H9 (cell line): ENCODE results near the gene ZNHIT3. TPM values are rescaled to one million over a fixed set of nuclear protein-coding genes. Genes with fewer than 3 reads are reported as not detected.

Experiments used
- DNase-seq: peaks from one replicate; pipeline ENCODE4 v3.0.0-alpha.2; 2017
- H2AFZ ChIP-seq: one replicate; pipeline ENCODE4 v1.6.1; 2013; ENCODE audit warnings: mild to moderate bottlenecking, low read length, control low read depth, moderate library complexity
- H2AK5ac ChIP-seq: 2 replicates; pipeline ENCODE4 v1.6.1; 2013; ENCODE audit warnings: low read length, control low read depth, mixed read lengths; ENCODE audit not compliant: insufficient read length
- H2BK120ac ChIP-seq: one replicate; pipeline ENCODE4 v1.6.1; 2013; ENCODE audit warnings: low read depth, mild to moderate bottlenecking, low read length, control low read depth, inconsistent platforms; ENCODE audit not compliant: poor library complexity, severe bottlenecking
- H2BK12ac ChIP-seq: 2 replicates; pipeline ENCODE4 v1.6.1; 2013; ENCODE audit warnings: low read length, control low read depth, mixed read lengths, low read depth; ENCODE audit not compliant: insufficient read length
- H2BK15ac ChIP-seq: 2 replicates; pipeline ENCODE4 v1.6.1; 2013; ENCODE audit warnings: low read depth, low read length, control low read depth
- H2BK20ac ChIP-seq: one replicate; pipeline ENCODE4 v1.6.1; 2013; ENCODE audit warnings: low read depth, mild to moderate bottlenecking, low read length, control low read depth, inconsistent platforms; ENCODE audit not compliant: poor library complexity, severe bottlenecking
- H2BK5ac ChIP-seq: 2 replicates; pipeline ENCODE4 v1.6.1; 2013; ENCODE audit warnings: low read length, control low read depth, mixed read lengths; ENCODE audit not compliant: insufficient read length
- H3K14ac ChIP-seq: 2 replicates; pipeline ENCODE4 v1.6.1; 2013; ENCODE audit warnings: low read length, control low read depth; ENCODE audit not compliant: insufficient read depth
- H3K18ac ChIP-seq: 2 replicates; pipeline ENCODE4 v1.6.1; 2013; ENCODE audit warnings: low read depth, mild to moderate bottlenecking, mixed read lengths, low read length, control low read depth; ENCODE audit not compliant: insufficient read length
- H3K23ac ChIP-seq: 2 replicates; pipeline ENCODE4 v1.6.1; 2013; ENCODE audit warnings: low read length, control low read depth, mixed read lengths, low read depth; ENCODE audit not compliant: insufficient read length
- H3K23me2 ChIP-seq: 2 replicates; pipeline ENCODE4 v1.6.1; 2013; ENCODE audit warnings: low read depth, mild to moderate bottlenecking, mixed read lengths, low read length, control low read depth; ENCODE audit not compliant: insufficient read length, poor library complexity, severe bottlenecking
- H3K27ac ChIP-seq: 2 replicates; pipeline ENCODE4 v1.5.1; 2013; ENCODE audit warnings: low read length, control low read depth, mixed read lengths, low read depth; ENCODE audit not compliant: insufficient read length
- H3K27me3 ChIP-seq: 2 replicates; pipeline ENCODE4 v1.6.1; 2013; ENCODE audit warnings: low read length, control low read depth, inconsistent platforms; ENCODE audit not compliant: insufficient read depth
- H3K4ac ChIP-seq: 2 replicates; pipeline ENCODE4 v1.6.1; 2013; ENCODE audit warnings: low read depth, mild to moderate bottlenecking, control low read depth, inconsistent platforms, low read length, moderate library complexity
- H3K4me1 ChIP-seq: 2 replicates; pipeline ENCODE4 v1.6.1; 2013; ENCODE audit warnings: low read length, control low read depth, inconsistent platforms; ENCODE audit not compliant: insufficient read depth
- H3K4me2 ChIP-seq: 2 replicates; pipeline ENCODE4 v1.6.1; 2013; ENCODE audit warnings: low read length, control low read depth, mixed read lengths; ENCODE audit not compliant: insufficient read length, insufficient read depth
- H3K56ac ChIP-seq: 2 replicates; pipeline ENCODE4 v1.6.1; 2013; ENCODE audit warnings: low read depth, mild to moderate bottlenecking, mixed read lengths, low read length, control low read depth; ENCODE audit not compliant: insufficient read length
- H3K79me1 ChIP-seq: 2 replicates; pipeline ENCODE4 v1.6.1; 2013; ENCODE audit warnings: low read depth, mild to moderate bottlenecking, moderate library complexity, low read length, control low read depth, inconsistent platforms; ENCODE audit not compliant: insufficient read depth, poor library complexity, severe bottlenecking
- H3K79me2 ChIP-seq: 2 replicates; pipeline ENCODE4 v1.6.1; 2013; ENCODE audit warnings: low read length, control low read depth, inconsistent platforms; ENCODE audit not compliant: insufficient read depth
- H3K9ac ChIP-seq: 2 replicates; pipeline ENCODE4 v1.6.1; 2013; ENCODE audit warnings: low read length, control low read depth, mixed read lengths; ENCODE audit not compliant: insufficient read length; ENCODE audit errors: extremely low read depth
- H3K9me3 ChIP-seq: one replicate; pipeline ENCODE4 v1.6.1; 2013; ENCODE audit warnings: low read depth, low read length, inconsistent platforms; ENCODE audit not compliant: control insufficient read depth
- H3T11ph ChIP-seq: one replicate; pipeline ENCODE4 v1.6.1; 2013; ENCODE audit warnings: mild to moderate bottlenecking, low read length, control low read depth, inconsistent platforms
- H4K20me1 ChIP-seq: one replicate; pipeline ENCODE4 v1.6.1; 2013; ENCODE audit not compliant: control insufficient read depth, insufficient read length, insufficient read depth
- H4K5ac ChIP-seq: 2 replicates; pipeline ENCODE4 v1.6.1; 2013; ENCODE audit warnings: low read depth, mild to moderate bottlenecking, mixed read lengths, low read length, control low read depth; ENCODE audit not compliant: insufficient read length
- H4K8ac ChIP-seq: replicated peaks from 2 replicates; pipeline ENCODE4 v1.6.1; 2013; ENCODE audit warnings: low read length, control low read depth, mixed read lengths, low read depth; ENCODE audit not compliant: insufficient read length
- H4K91ac ChIP-seq: 2 replicates; pipeline ENCODE4 v1.6.1; 2013; ENCODE audit warnings: low read depth, mild to moderate bottlenecking, moderate library complexity, mixed read lengths, low read length, control low read depth; ENCODE audit not compliant: insufficient read length
- H3K27ac Mint-ChIP-seq, 3 experiments: 2 replicates in 2 of 3; 3 replicates in 1 of 3; pipeline ENCODE4 v1.8.0; 2020 to 2021; ENCODE audit warnings: mixed read lengths in 3 of 3, mild to moderate bottlenecking in 1 of 3, moderate library complexity in 1 of 3
- H3K27me3 Mint-ChIP-seq: 2 replicates; pipeline ENCODE4 v1.8.0; 2021; ENCODE audit warnings: low read depth, mild to moderate bottlenecking, moderate library complexity, mixed read lengths
- H3K36me3 Mint-ChIP-seq, 3 experiments: 2 replicates in 2 of 3; 3 replicates in 1 of 3; pipeline ENCODE4 v1.8.0; 2020 to 2021; ENCODE audit warnings: low read depth in 3 of 3, mixed read lengths in 3 of 3; ENCODE audit not compliant: insufficient read depth in 1 of 3
- H3K4me1 Mint-ChIP-seq, 2 experiments: 2 replicates each; pipeline ENCODE4 v1.8.0; 2020; ENCODE audit warnings: mixed read lengths in 2 of 2
- H3K4me3 Mint-ChIP-seq, 2 experiments: 2 replicates in 1 of 2; 3 replicates in 1 of 2; pipeline ENCODE4 v1.8.0; 2020 to 2021; ENCODE audit warnings: mild to moderate bottlenecking in 2 of 2, mixed read lengths in 2 of 2, moderate library complexity in 1 of 2
- H3K9me3 Mint-ChIP-seq, 2 experiments: 2 replicates in 1 of 2; 3 replicates in 1 of 2; pipeline ENCODE4 v1.8.0; 2020; ENCODE audit warnings: mild to moderate bottlenecking in 2 of 2, mixed read lengths in 2 of 2, moderate library complexity in 1 of 2
- WGBS: extraction: QIAGEN DNeasy Blood & Tissue Kit; methylation state at CpG from one replicate; pipeline ENCODE4 v1.1.7; 2013; ENCODE audit warnings: missing lambda C conversion rate, low lambda C conversion rate, mixed read lengths; ENCODE audit not compliant: insufficient read length; ENCODE audit errors: extremely low coverage; 5-methylcytosine and 5-hydroxymethylcytosine counted together
- total RNA-seq: library from RNA; stranded (reverse); gene quantifications from 2 replicates; pipeline ENCODE4 v1.2.1, GENCODE V29; 2021
- TF ChIP-seq, protein P1 (sequence below): fragments of 200-600 bp; sonication (generic); conservative IDR thresholded peaks from 3 replicates; pipeline ENCODE4 v1.8.0; 2021; ENCODE audit warnings: antibody characterized with exemption, mild to moderate bottlenecking

Gene ZNHIT3
- total RNA-seq, 1 experiment from 2014 or later = 64.7 TPM

DNA sequence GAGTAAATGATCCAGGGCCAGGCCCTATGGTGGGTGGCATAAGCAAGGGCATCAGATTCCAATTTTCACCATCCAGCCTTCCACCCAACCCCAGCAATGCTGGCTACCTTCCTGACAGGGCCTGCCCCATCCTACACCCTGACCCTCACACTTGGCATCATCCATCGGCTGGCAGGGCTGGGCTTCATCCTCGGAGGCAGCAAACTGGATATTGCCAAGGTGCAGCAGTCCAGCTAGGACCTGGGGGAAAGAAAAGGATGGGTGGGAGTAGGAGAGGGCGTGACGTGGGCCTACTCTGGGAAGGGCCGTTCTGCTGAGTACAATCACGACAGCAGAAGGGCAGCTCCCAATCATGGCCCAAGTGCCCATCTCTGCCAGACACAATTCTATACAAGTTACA lies 24.7 kb downstream of the ZNHIT3 start:
- Histone ChIP-seq H3K18ac (no peak overlapping the region), H4K8ac (no peak overlapping the region), H3K79me1 (no peaks in the 10 kb centered on the region), H2BK12ac (no peak overlapping the region), H3K79me2 (no peaks in the 10 kb centered on the region), H3K56ac (no peak overlapping the region), H3K4me1 (no peaks in the 10 kb centered on the region), H3K27ac (no peak overlapping the region), H3K14ac (no peak overlapping the region), H3T11ph (no peak overlapping the region), H3K9me3 (no peaks in the 10 kb centered on the region), H2BK20ac (no peak overlapping the region), H2AK5ac (no peak overlapping the region), H3K4ac (no peak overlapping the region), H4K20me1 (no peaks in the 10 kb centered on the region), H2AFZ (no peak overlapping the region), H3K23ac (no peak overlapping the region), H4K5ac (no peak overlapping the region), H2BK5ac (no peak overlapping the region), H3K4me2 (no peak overlapping the region), H4K91ac (no peak overlapping the region), H3K23me2 (no peaks in the 10 kb centered on the region), H2BK120ac (no peak overlapping the region), H3K9ac (no peak overlapping the region), H2BK15ac (no peak overlapping the region), H3K27me3 (no peaks in the 10 kb centered on the region)
- H3K27me3 Mint-ChIP-seq = no peaks in the 10 kb centered on the region
- TF ChIP-seq, protein P1, sequence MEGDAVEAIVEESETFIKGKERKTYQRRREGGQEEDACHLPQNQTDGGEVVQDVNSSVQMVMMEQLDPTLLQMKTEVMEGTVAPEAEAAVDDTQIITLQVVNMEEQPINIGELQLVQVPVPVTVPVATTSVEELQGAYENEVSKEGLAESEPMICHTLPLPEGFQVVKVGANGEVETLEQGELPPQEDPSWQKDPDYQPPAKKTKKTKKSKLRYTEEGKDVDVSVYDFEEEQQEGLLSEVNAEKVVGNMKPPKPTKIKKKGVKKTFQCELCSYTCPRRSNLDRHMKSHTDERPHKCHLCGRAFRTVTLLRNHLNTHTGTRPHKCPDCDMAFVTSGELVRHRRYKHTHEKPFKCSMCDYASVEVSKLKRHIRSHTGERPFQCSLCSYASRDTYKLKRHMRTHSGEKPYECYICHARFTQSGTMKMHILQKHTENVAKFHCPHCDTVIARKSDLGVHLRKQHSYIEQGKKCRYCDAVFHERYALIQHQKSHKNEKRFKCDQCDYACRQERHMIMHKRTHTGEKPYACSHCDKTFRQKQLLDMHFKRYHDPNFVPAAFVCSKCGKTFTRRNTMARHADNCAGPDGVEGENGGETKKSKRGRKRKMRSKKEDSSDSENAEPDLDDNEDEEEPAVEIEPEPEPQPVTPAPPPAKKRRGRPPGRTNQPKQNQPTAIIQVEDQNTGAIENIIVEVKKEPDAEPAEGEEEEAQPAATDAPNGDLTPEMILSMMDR = no peak
- no peaks in the 10 kb centered on the region for H3K4me1 Mint-ChIP-seq
- H3K27ac Mint-ChIP-seq = no peak overlapping the region
- H3K9me3 Mint-ChIP-seq = no peaks in the 10 kb centered on the region
- no CpG with 5 or more reads among the region's 6 CpGs for WGBS
- peaks cover 42 to 96% (median 91%) of the 10 kb centered on the region in 3 experiments for H3K36me3 Mint-ChIP-seq
- DNase-seq = no peak
- no peak overlapping the region for H3K4me3 Mint-ChIP-seq
